Keratinocyte (primary cell): ENCODE measurements around the gene IGFL4. TPM values are rescaled to one million over a fixed set of nuclear protein-coding genes. Genes with fewer than 3 reads are reported as not detected.
A peak's percentile ranks its signal among the peaks of the same experiment; 100 is the strongest.

Experiments used
- DNase-seq: peaks from one replicate; pipeline ENCODE4 v3.0.0-alpha.2; 2011; ENCODE audit warnings: low read depth, missing footprints, low spot score
- FAIRE-seq: peaks from 2 replicates; lab custom pipeline; 2011; peaks lifted over from hg19 to GRCh38; lab: Jason Lieb, UNC
- H2AFZ ChIP-seq: 2 replicates; pipeline ENCODE4 v1.6.0; 2012; ENCODE audit warnings: low read length, control low read depth, inconsistent platforms; ENCODE audit not compliant: control insufficient read depth
- H3K27ac ChIP-seq: 2 replicates; pipeline ENCODE4 v1.5.1; 2011; ENCODE audit warnings: low read length; ENCODE audit not compliant: control insufficient read depth, insufficient read depth
- H3K27me3 ChIP-seq: 3 replicates; pipeline ENCODE4 v1.6.0; 2011; ENCODE audit warnings: low read length; ENCODE audit not compliant: control insufficient read depth, insufficient read depth; ENCODE audit errors: extremely low read depth
- H3K36me3 ChIP-seq, 2 experiments: 2 replicates in 1 of 2; 3 replicates in 1 of 2; pipeline ENCODE4 v1.5.1; 2011; ENCODE audit warnings: low read length in 2 of 2, mild to moderate bottlenecking in 1 of 2; ENCODE audit not compliant: control insufficient read depth in 2 of 2, insufficient read depth in 2 of 2; ENCODE audit errors: extremely low read depth in 1 of 2
- H3K4me1 ChIP-seq: 3 replicates; pipeline ENCODE4 v1.5.1; 2011; ENCODE audit warnings: low read length; ENCODE audit not compliant: control insufficient read depth, insufficient read depth; ENCODE audit errors: extremely low read depth
- H3K4me2 ChIP-seq: 3 replicates; pipeline ENCODE4 v1.6.0; 2011; ENCODE audit warnings: low read depth, low read length; ENCODE audit not compliant: control insufficient read depth, insufficient read depth; ENCODE audit errors: extremely low read depth
- H3K4me3 ChIP-seq, 3 experiments: fragments of 200-600 bp in 1 of 3; sonication (generic) in 1 of 3; 2 replicates in 2 of 3; 3 replicates in 1 of 3; pipeline ENCODE4 v1.5.1; 2011 to 2016; ENCODE audit warnings: low read length in 3 of 3, mild to moderate bottlenecking in 3 of 3, control low read depth in 2 of 3, inconsistent platforms in 1 of 3, low read depth in 1 of 3, mixed read lengths in 1 of 3, mixed run types in 1 of 3, moderate library complexity in 1 of 3; ENCODE audit not compliant: control insufficient read depth in 2 of 3, insufficient read depth in 2 of 3; ENCODE audit errors: extremely low read depth in 1 of 3
- H3K79me2 ChIP-seq: 2 replicates; pipeline ENCODE4 v1.6.0; 2012; ENCODE audit warnings: low read length; ENCODE audit not compliant: control insufficient read depth, insufficient read depth
- H3K9ac ChIP-seq: 3 replicates; pipeline ENCODE4 v1.6.0; 2011; ENCODE audit warnings: low read length; ENCODE audit not compliant: control insufficient read depth, insufficient read depth; ENCODE audit errors: extremely low read depth
- H3K9me1 ChIP-seq: 3 replicates; pipeline ENCODE4 v1.6.0; 2011; ENCODE audit warnings: low read length; ENCODE audit not compliant: control insufficient read depth, insufficient read depth; ENCODE audit errors: extremely low read depth
- H3K9me3 ChIP-seq: 2 replicates; pipeline ENCODE4 v1.5.1; 2012; ENCODE audit warnings: low read depth, low read length; ENCODE audit not compliant: control insufficient read depth
- H4K20me1 ChIP-seq: 3 replicates; pipeline ENCODE4 v1.6.0; 2011; ENCODE audit warnings: low read length; ENCODE audit not compliant: control insufficient read depth, insufficient read depth; ENCODE audit errors: extremely low read depth
- EZH2 ChIP-seq: IDR thresholded peaks from one replicate; pipeline ENCODE4 v1.6.1; 2012; ENCODE audit warnings: inconsistent platforms, mild to moderate bottlenecking, low read length, moderate library complexity
- dilution Hi-C: fragments of 300-500 bp; cut with MboI; formaldehyde crosslinking; loops from one replicate; pipeline ENCODE4 v1.7.0; 2020; ENCODE audit warnings: low sequenced_read_pairs; ENCODE audit not compliant: extremely low pct_ligation_motif_present
- polyA plus RNA-seq, 5 experiments: library from polyadenylated mRNA; depleted of rRNA in 3 of 5; stranded (reverse) in 3 of 5; stranded (forward) in 1 of 5; unstranded in 1 of 5; fragments of >200 nt; gene quantifications; 1 replicate in 1 of 5; 2 replicates in 3 of 5; 3 replicates in 1 of 5; pipeline versions ENCODE4 v1.2.1 to v1.2.3, GENCODE V29; 2011 to 2012; ENCODE audit warnings: missing spikeins in 2 of 5, low read depth in 1 of 5, low replicate concordance in 1 of 5
- TF ChIP-seq, protein P1 (sequence below), 3 experiments: IDR thresholded peaks in 1 of 3; conservative IDR thresholded peaks in 1 of 3; optimal IDR thresholded peaks in 1 of 3; 2 replicates in 2 of 3; 3 replicates in 1 of 3; pipeline versions ENCODE3 to v1.5.1; 2011; ENCODE audit warnings: low read length in 3 of 3, mild to moderate bottlenecking in 3 of 3, moderate library complexity in 2 of 3, control low read depth in 1 of 3, inconsistent platforms in 1 of 3; ENCODE audit not compliant: insufficient read depth in 2 of 3; ENCODE audit errors: extremely low read depth in 1 of 3

IGFL4 gene
- polyA plus RNA-seq, 1 donor (not counting 4 experiments of a cell fraction or from before 2014, with no cell fraction given): not detected

DNA sequence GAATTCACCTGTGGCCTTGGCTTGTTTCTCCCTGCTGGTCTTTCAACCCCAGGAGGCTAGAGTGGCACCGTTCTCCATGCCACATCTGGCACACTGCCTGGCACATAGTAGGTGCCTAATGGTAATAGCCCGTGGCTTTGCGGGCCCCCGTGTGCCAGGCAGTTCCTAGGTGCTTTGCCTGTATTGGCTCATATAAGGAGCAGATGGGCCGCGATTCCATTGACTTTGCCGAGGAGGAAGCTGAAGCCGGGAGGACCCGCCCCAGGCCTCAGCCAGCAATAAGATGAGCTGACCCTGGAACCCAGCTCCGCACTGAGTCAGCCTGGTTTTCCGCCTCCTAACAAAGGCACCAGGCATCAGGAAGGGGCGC, 18.8 kb downstream of the IGFL4 start:
- Histone ChIP-seq H3K9ac (no peak overlapping the region), H3K27me3 (peaks cover 10% of the 10 kb centered on the region), H3K4me3 (no peak overlapping the region), H3K36me3 (peaks cover 2 to 3% of the 10 kb centered on the region in 2 experiments), H4K20me1 (peaks cover 1% of the 10 kb centered on the region), H3K4me2 (peak overlapping the region; percentile 68), H2AFZ (no peak overlapping the region), H3K27ac (no peak overlapping the region), H3K9me3 (no peaks in the 10 kb centered on the region), H3K9me1 (no peaks in the 10 kb centered on the region), H3K4me1 (peaks cover 24% of the 10 kb centered on the region), H3K79me2 (no peaks in the 10 kb centered on the region)
- no peak for TF ChIP-seq EZH2
- TF ChIP-seq, protein P1, sequence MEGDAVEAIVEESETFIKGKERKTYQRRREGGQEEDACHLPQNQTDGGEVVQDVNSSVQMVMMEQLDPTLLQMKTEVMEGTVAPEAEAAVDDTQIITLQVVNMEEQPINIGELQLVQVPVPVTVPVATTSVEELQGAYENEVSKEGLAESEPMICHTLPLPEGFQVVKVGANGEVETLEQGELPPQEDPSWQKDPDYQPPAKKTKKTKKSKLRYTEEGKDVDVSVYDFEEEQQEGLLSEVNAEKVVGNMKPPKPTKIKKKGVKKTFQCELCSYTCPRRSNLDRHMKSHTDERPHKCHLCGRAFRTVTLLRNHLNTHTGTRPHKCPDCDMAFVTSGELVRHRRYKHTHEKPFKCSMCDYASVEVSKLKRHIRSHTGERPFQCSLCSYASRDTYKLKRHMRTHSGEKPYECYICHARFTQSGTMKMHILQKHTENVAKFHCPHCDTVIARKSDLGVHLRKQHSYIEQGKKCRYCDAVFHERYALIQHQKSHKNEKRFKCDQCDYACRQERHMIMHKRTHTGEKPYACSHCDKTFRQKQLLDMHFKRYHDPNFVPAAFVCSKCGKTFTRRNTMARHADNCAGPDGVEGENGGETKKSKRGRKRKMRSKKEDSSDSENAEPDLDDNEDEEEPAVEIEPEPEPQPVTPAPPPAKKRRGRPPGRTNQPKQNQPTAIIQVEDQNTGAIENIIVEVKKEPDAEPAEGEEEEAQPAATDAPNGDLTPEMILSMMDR (optimal IDR thresholded peaks at IDR 0.05 in 1 of 3, IDR thresholded peaks at IDR 0.05 in 1 of 3, conservative IDR thresholded peaks at IDR 0.05 in 1 of 3; ENCODE audit: extremely low read depth in 1 of 3, insufficient read depth in 2 of 3, low read length in 3 of 3): no peak
- FAIRE-seq (no peak), DNase-seq (no peak)
- dilution Hi-C loops: no loop called here

DNA sequence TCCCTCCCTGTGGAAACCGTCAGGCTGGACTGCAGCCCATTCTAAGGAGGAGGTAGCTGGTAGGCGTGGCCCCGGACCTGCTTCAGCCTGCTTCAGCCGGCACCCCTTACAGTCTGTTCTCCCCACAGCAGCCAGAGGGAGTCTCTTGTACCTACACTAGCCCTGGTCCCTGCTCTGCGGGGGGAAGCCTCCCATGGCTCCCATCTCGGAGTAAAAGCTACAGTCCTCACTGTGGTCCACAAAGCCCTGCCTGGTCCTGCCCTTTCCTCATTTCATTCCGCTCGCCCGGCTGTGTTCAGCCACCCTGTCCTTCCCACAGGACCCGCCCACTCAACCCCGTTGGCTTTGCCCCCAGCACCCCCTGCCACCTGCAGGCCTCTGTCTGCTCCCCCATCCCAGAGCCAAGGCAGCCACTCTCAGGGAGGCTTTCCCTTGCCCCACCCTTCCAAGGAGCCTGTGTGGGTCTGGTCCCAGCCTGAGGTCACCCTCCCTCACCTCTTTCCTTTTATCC, 19.2 kb downstream of the IGFL4 start:
- dilution Hi-C loops: no loop called here
- peaks cover 2% of the 10 kb centered on the region for H4K20me1 ChIP-seq
- H3K9me1 ChIP-seq: no peaks in the 10 kb centered on the region
- H3K9ac ChIP-seq: peak overlapping the region; percentile 42
- no peak overlapping the region for H3K4me3 ChIP-seq
- TF ChIP-seq, protein P1 (optimal IDR thresholded peaks at IDR 0.05 in 1 of 3, IDR thresholded peaks at IDR 0.05 in 1 of 3, conservative IDR thresholded peaks at IDR 0.05 in 1 of 3; ENCODE audit: extremely low read depth in 1 of 3, insufficient read depth in 2 of 3, low read length in 3 of 3): peak; percentile 55 to 72 (median 60)
- TF ChIP-seq EZH2: no peak
- peak; percentile 82 for FAIRE-seq
- peaks cover 24% of the 10 kb centered on the region for H3K4me1 ChIP-seq
- H3K4me2 ChIP-seq: peak overlapping the region; percentile 68
- H2AFZ ChIP-seq: no peak overlapping the region
- no peak overlapping the region for H3K27ac ChIP-seq
- no peaks in the 10 kb centered on the region for H3K79me2 ChIP-seq
- no peak for DNase-seq
- peaks cover 10% of the 10 kb centered on the region for H3K27me3 ChIP-seq
- no peaks in the 10 kb centered on the region for H3K9me3 ChIP-seq
- peaks cover under 1 to 4% of the 10 kb centered on the region in 2 experiments for H3K36me3 ChIP-seq
